K562 (cell line): Measurements from ENCODE around the gene ADGRB3.

Source experiments
- BCLAF1 ChIP-seq, 2 experiments: fragments of 450-650 bp in 1 of 2; IDR thresholded peaks; 2 replicates each; pipeline ENCODE4 v1.6.1; 2011 to 2017; ENCODE audit warnings: low read depth in 2 of 2, antibody characterized with exemption in 1 of 2, borderline replicate concordance in 1 of 2, low read length in 1 of 2, mild to moderate bottlenecking in 1 of 2, mixed read lengths in 1 of 2; ENCODE audit not compliant: control insufficient read depth in 1 of 2
- GABPB1 ChIP-seq: sonication (generic); formaldehyde crosslinking; IDR thresholded peaks from 2 replicates; pipeline ENCODE4 v1.8.0; 2022; ENCODE audit warnings: mild to moderate bottlenecking, missing genetic modification reagents
- NR0B1 ChIP-seq: fragments of 450-650 bp; IDR thresholded peaks from one replicate; pipeline ENCODE4 v1.6.1; 2018; ENCODE audit warnings: mild to moderate bottlenecking, moderate library complexity; ENCODE audit not compliant: partially characterized antibody
- POLR2AphosphoS5 ChIP-seq: IDR thresholded peaks from 2 replicates; pipeline ENCODE4 v1.6.1; 2011; ENCODE audit warnings: mild to moderate bottlenecking, low read depth, low read length, moderate library complexity; ENCODE audit not compliant: control insufficient read depth, insufficient read depth
- PRPF4 ChIP-seq: fragments of 200-400 bp; formaldehyde crosslinking; IDR thresholded peaks from one replicate; pipeline ENCODE4 v1.6.1; 2017; ENCODE audit warnings: low read length, low read depth, mild to moderate bottlenecking; ENCODE audit not compliant: insufficient read depth, poor library complexity, severe bottlenecking

GRCh38 chr6:69232496-69232895, 597.4 kb downstream of the ADGRB3 start:
- no peak for TF ChIP-seq POLR2AphosphoS5
- no peak for TF ChIP-seq BCLAF1 (IDR thresholded peaks at IDR 0.05; ENCODE audit: borderline replicate concordance in 1 of 2, control insufficient read depth in 1 of 2, low read depth in 2 of 2, low read length in 1 of 2)
- TF ChIP-seq GABPB1: no peak
- no peak for TF ChIP-seq NR0B1
- TF ChIP-seq PRPF4: no peak
